GM12878 (cell line): ENCODE results near the gene PLPP7. TPM values are rescaled to one million over a fixed set of nuclear protein-coding genes. Genes with fewer than 3 reads are reported as not detected.

Experiments
- ATAC-seq: fragments of 200-7000 bp; cut with Tn5 transposase; 3 replicates; pipeline ENCODE4 v1.9.1; 2020; ENCODE audit warnings: mild to moderate bottlenecking, moderate library complexity
- BruUV-seq: library from RNA; stranded (reverse); fragments of 400-500 nt; replicated peaks from 2 replicates; lab custom pipeline; 2021; lab: Mats Ljungman, UMichigan
- CTCF ChIA-PET: fragments of 300-600 bp; sonication (Branson Sonifier 250); formaldehyde crosslinking; extraction: SDS; loops from one replicate; lab custom pipeline; 2021; ENCODE audit warnings: inconsistent platforms; lab: Yijun Ruan, JAX
- POLR2A ChIA-PET: fragments of 350-600 bp; formaldehyde crosslinking; extraction: SDS; loops from one replicate; lab custom pipeline; 2021; ENCODE audit warnings: inconsistent platforms; lab: Charles Lee
- RAD21 ChIA-PET: fragments of 300-600 bp; sonication (Branson Sonifier 250); formaldehyde crosslinking; loops from one replicate; lab custom pipeline; 2023; ENCODE audit warnings: antibody characterized with exemption; ENCODE audit not compliant: unreplicated experiment; lab: Charles Lee
- SMC1A ChIA-PET: fragments of 300-600 bp; sonication (Branson Sonifier 250); formaldehyde crosslinking; loops from one replicate; lab custom pipeline; 2023; ENCODE audit not compliant: unreplicated experiment, uncharacterized antibody; lab: Charles Lee
- DNase-seq: peaks from one replicate; pipeline ENCODE4 v3.0.0-alpha.2; 2011; ENCODE audit warnings: low read depth, low spot score
- FAIRE-seq: peaks from 3 replicates; lab custom pipeline; 2011; peaks lifted over from hg19 to GRCh38; lab: Jason Lieb, UNC
- H2AFZ ChIP-seq: 2 replicates; pipeline ENCODE4 v1.6.0; 2011; ENCODE audit warnings: low read depth, low read length, control low read depth; ENCODE audit not compliant: control insufficient read depth
- H3K27ac ChIP-seq: 2 replicates; pipeline ENCODE4 v1.5.1; 2011; ENCODE audit warnings: control low read depth; ENCODE audit not compliant: control insufficient read depth, insufficient read depth
- H3K27me3 ChIP-seq, 2 experiments: replicated peaks in 1 of 2; 2 replicates each; pipeline versions ENCODE4 v1.6.0 to v1.6.1; 2011; ENCODE audit warnings: low read length in 1 of 2; ENCODE audit not compliant: control insufficient read depth in 2 of 2, insufficient read depth in 2 of 2
- H3K36me3 ChIP-seq, 2 experiments: 2 replicates each; pipeline ENCODE4 v1.5.1; 2011; ENCODE audit warnings: low read length in 1 of 2; ENCODE audit not compliant: control insufficient read depth in 2 of 2, insufficient read depth in 2 of 2
- H3K4me1 ChIP-seq: 2 replicates; pipeline ENCODE4 v1.6.1; 2011; ENCODE audit warnings: mild to moderate bottlenecking, low read length, moderate library complexity, mixed read lengths; ENCODE audit not compliant: control insufficient read depth, insufficient read depth
- H3K4me2 ChIP-seq: 2 replicates; pipeline ENCODE4 v1.6.0; 2011; ENCODE audit warnings: control low read depth; ENCODE audit not compliant: control insufficient read depth, insufficient read depth
- H3K4me3 ChIP-seq: fragments of 200-600 bp; sonication (generic); 2 replicates; pipeline ENCODE4 v1.5.1; 2016
- H3K79me2 ChIP-seq: 2 replicates; pipeline ENCODE4 v1.6.0; 2011; ENCODE audit warnings: low read length; ENCODE audit not compliant: control insufficient read depth, insufficient read depth
- H3K9ac ChIP-seq: 2 replicates; pipeline ENCODE4 v1.8.0; 2011; ENCODE audit warnings: low read length, control low read depth, mixed read lengths; ENCODE audit not compliant: control insufficient read depth, insufficient read depth
- H3K9me3 ChIP-seq: replicated peaks from 3 replicates; pipeline ENCODE4 v1.5.1; 2011; ENCODE audit warnings: mild to moderate bottlenecking, low read length; ENCODE audit not compliant: control insufficient read depth, insufficient read depth
- H4K20me1 ChIP-seq: 2 replicates; pipeline ENCODE4 v1.6.0; 2011; ENCODE audit not compliant: control insufficient read depth, insufficient read depth
- ASH2L ChIP-seq: fragments of 300-600, 200-600 bp; sonication (generic); IDR thresholded peaks from 2 replicates; pipeline ENCODE4 v1.6.1; 2017; ENCODE audit warnings: low read depth, mild to moderate bottlenecking, borderline replicate concordance
- CBX3 ChIP-seq: fragments of 200-600 bp; sonication (generic); IDR thresholded peaks from 2 replicates; pipeline ENCODE4 v1.6.1; 2016; ENCODE audit warnings: low read depth, borderline replicate concordance
- CHD4 ChIP-seq: fragments of 200-600 bp; sonication (generic); IDR thresholded peaks from 2 replicates; pipeline ENCODE4 v1.6.1; 2016; ENCODE audit warnings: mild to moderate bottlenecking
- CREB1 ChIP-seq: IDR thresholded peaks from 2 replicates; pipeline ENCODE4 v1.6.1; 2012; ENCODE audit warnings: low read depth, mild to moderate bottlenecking, inconsistent platforms
- HDAC2 ChIP-seq: fragments of 200-600 bp; sonication (generic); IDR thresholded peaks from 2 replicates; pipeline ENCODE4 v1.6.1; 2017
- MYC ChIP-seq: IDR thresholded peaks from 2 replicates; pipeline ENCODE4 v1.6.1; 2011; ENCODE audit warnings: mild to moderate bottlenecking, low read length, moderate library complexity, inconsistent platforms; ENCODE audit not compliant: insufficient read depth, insufficient replicate concordance, insufficient read length, severe bottlenecking
- NR2F1 ChIP-seq: fragments of 450-650 bp; conservative IDR thresholded peaks from 2 replicates; pipeline ENCODE4 v1.6.1; 2017; ENCODE audit warnings: mild to moderate bottlenecking
- RAD51 ChIP-seq: fragments of 450-650 bp; IDR thresholded peaks from 2 replicates; pipeline ENCODE4 v1.6.1; 2016; ENCODE audit warnings: moderate library complexity, mild to moderate bottlenecking, inconsistent platforms
- WGBS: methylation state at CpG from one replicate; pipeline ENCODE4 v1.1.6; 2016; ENCODE audit warnings: low lambda C conversion rate; ENCODE audit not compliant: insufficient replicate concordance, insufficient coverage; ENCODE audit errors: missing lambda C conversion rate; 5-methylcytosine and 5-hydroxymethylcytosine counted together
- in situ Hi-C: fragments of 300-500 bp; cut with MboI; formaldehyde crosslinking; loops from 9 replicates; pipeline ENCODE4 v1.14.3; 2018; ENCODE audit warnings: mixed read lengths
- intact Hi-C: fragments of 100-400 bp; cut with micrococcal nuclease; formaldehyde crosslinking; loops from one replicate; pipeline ENCODE4 v1.14.2; 2022; ENCODE audit not compliant: unreplicated experiment
- polyA plus RNA-seq, 11 experiments: library from polyadenylated mRNA; depleted of rRNA in 4 of 11; unstranded in 6 of 11; stranded (reverse) in 5 of 11; fragments of >200 nt; fragmentation: Nextera tagmentation in 4 of 11; fragmentation: Illumina TruSeq in 1 of 11; extraction: Ambion mirVana in 4 of 11; extraction: Trizol in 1 of 11; gene quantifications; 1 replicate in 1 of 11; 2 replicates in 10 of 11; pipeline versions ENCODE4 v1.2.1 to v1.2.3, GENCODE V29; 2011 to 2016; ENCODE audit warnings: inconsistent platforms in 2 of 11, missing spikeins in 2 of 11, low read depth in 1 of 11
- total RNA-seq, 4 experiments: library from RNA; depleted of rRNA in 3 of 4; stranded (reverse); fragments of >200 nt in 3 of 4; fragmentation: Illumina TruSeq in 1 of 4; extraction: Trizol in 1 of 4; gene quantifications; 2 replicates each; pipeline versions ENCODE4 v1.2.1 to v1.2.3, GENCODE V29; 2013 to 2021
- TF ChIP-seq, protein P1 (sequence below): IDR thresholded peaks from 2 replicates; pipeline ENCODE4 v1.6.1; 2012; ENCODE audit warnings: improper control_type of control experiment, low read depth, low read length; ENCODE audit not compliant: insufficient replicate concordance
- TF ChIP-seq, protein P2 (sequence below), 3 experiments: IDR thresholded peaks in 2 of 3; conservative IDR thresholded peaks in 1 of 3; 2 replicates each; pipeline ENCODE4 v1.5.1; 2011; ENCODE audit warnings: low read depth in 3 of 3, low read length in 3 of 3, mild to moderate bottlenecking in 3 of 3, control low read depth in 2 of 3, moderate library complexity in 2 of 3, inconsistent platforms in 1 of 3, mixed read lengths in 1 of 3; ENCODE audit not compliant: control insufficient read depth in 2 of 3, insufficient read depth in 1 of 3; ENCODE audit errors: extremely low read depth in 1 of 3

Gene PLPP7
- total and polyA plus RNA-seq, 10 of the 15 experiments (the other 5 are each of a cell fraction or from before 2014, with no cell fraction given): 0.05 to 1.0 (median 0.40) TPM; not detected in 3

DNA sequence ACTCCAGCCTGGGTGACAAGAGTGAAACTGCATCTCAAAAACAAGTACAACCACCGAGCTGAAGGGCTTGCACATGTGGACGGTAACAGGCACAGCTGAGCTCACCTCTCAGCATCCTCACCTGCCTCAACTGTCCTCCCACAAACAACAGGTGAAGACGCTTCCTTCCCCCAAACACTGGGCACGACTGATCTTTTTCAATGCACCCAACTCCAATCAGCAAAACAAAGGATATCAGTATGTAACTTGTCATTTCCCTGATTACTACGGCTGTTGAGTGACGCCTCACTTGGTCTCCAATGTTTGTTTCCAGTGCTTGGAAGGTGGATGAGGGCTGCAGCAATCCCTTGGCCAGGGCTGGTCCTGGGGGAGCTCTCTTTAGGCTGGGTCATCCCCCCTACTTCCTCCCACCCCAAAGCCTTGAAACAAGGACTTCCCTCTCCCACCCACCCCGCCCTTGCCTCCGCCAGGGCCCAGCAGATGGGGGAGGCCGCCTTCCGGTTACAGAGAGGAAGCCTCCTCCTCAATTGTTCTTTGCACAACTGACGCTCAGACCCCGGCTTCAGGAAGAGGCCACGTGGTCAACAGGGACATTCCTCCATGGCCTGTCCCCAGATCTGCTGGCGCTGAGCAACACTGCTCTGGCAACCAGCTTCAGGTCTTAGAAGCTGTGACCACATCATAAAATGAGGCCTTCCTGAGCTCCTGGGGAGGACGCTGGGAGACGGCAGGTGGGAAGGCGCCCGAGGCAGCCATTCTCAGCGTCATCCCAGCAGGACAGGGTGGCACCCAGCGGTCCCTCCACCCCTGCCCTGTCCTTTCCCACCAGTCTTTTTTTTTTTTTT is 19.1 kb upstream of the PLPP7 start:
- Histone ChIP-seq H3K36me3 (peaks cover 0 to 4% of the 10 kb centered on the region in 2 experiments; a peak in 2 of 4 replicates), H3K4me3 (peak overlapping the region; percentile 99), H3K79me2 (peaks cover 93% of the 10 kb centered on the region), H3K4me1 (peaks cover 46% of the 10 kb centered on the region), H2AFZ (peak overlapping the region; percentile 35), H3K27me3 (no peaks in the 10 kb centered on the region), H3K27ac (peak overlapping the region; percentile 92), H4K20me1 (no peaks in the 10 kb centered on the region), H3K9me3 (no peaks in the 10 kb centered on the region), H3K9ac (peak overlapping the region; percentile 97), H3K4me2 (peak overlapping the region; percentile 90)
- ChIA-PET RAD21 (interaction anchor here (0.6 to 11.6 kb wide), 7 partner anchors 15 to 102 kb away, joined by 3 to 181 read pairs (median 7); no protein-coding TSS in a partner anchor), POLR2A (interaction anchor here (0.6 to 11.3 kb wide), 8 partner anchors 8 to 233 kb away, joined by 3 to 267 read pairs (median 4); no protein-coding TSS in a partner anchor), CTCF (interaction anchor here (0.6 to 9.8 kb wide), 4 partner anchors 16 to 457 kb away, joined by 3 to 151 read pairs (median 34); no protein-coding TSS in a partner anchor), SMC1A (interaction anchor here (0.7 to 7.9 kb wide), 5 partner anchors 16 to 92 kb away, joined by 3 to 154 read pairs (median 3); no protein-coding TSS in a partner anchor)
- FAIRE-seq (no peak), ATAC-seq (peak; percentile 31), DNase-seq (no peak)
- in situ Hi-C loops: loop anchor here (25.0 kb wide), 2 partner anchors 1433 to 1867 kb away; partner anchors contain the start of genes C9orf78 and USP20
- no TSS peak for BruUV-seq
- 8% methylated on average over 20 of the region's 20 CpGs for WGBS
- intact Hi-C loops: loop anchor here (5.0 kb wide), 2 partner anchors 122 to 143 kb away; partner anchors contain the start of genes NUP214 and PRRC2B
- TF ChIP-seq NR2F1: no peak
- TF ChIP-seq, protein P1, sequence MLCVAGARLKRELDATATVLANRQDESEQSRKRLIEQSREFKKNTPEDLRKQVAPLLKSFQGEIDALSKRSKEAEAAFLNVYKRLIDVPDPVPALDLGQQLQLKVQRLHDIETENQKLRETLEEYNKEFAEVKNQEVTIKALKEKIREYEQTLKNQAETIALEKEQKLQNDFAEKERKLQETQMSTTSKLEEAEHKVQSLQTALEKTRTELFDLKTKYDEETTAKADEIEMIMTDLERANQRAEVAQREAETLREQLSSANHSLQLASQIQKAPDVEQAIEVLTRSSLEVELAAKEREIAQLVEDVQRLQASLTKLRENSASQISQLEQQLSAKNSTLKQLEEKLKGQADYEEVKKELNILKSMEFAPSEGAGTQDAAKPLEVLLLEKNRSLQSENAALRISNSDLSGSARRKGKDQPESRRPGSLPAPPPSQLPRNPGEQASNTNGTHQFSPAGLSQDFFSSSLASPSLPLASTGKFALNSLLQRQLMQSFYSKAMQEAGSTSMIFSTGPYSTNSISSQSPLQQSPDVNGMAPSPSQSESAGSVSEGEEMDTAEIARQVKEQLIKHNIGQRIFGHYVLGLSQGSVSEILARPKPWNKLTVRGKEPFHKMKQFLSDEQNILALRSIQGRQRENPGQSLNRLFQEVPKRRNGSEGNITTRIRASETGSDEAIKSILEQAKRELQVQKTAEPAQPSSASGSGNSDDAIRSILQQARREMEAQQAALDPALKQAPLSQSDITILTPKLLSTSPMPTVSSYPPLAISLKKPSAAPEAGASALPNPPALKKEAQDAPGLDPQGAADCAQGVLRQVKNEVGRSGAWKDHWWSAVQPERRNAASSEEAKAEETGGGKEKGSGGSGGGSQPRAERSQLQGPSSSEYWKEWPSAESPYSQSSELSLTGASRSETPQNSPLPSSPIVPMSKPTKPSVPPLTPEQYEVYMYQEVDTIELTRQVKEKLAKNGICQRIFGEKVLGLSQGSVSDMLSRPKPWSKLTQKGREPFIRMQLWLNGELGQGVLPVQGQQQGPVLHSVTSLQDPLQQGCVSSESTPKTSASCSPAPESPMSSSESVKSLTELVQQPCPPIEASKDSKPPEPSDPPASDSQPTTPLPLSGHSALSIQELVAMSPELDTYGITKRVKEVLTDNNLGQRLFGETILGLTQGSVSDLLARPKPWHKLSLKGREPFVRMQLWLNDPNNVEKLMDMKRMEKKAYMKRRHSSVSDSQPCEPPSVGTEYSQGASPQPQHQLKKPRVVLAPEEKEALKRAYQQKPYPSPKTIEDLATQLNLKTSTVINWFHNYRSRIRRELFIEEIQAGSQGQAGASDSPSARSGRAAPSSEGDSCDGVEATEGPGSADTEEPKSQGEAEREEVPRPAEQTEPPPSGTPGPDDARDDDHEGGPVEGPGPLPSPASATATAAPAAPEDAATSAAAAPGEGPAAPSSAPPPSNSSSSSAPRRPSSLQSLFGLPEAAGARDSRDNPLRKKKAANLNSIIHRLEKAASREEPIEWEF: no peak
- TF ChIP-seq ASH2L: no peak
- TF ChIP-seq RAD51: peak; percentile 77
- TF ChIP-seq, protein P2, sequence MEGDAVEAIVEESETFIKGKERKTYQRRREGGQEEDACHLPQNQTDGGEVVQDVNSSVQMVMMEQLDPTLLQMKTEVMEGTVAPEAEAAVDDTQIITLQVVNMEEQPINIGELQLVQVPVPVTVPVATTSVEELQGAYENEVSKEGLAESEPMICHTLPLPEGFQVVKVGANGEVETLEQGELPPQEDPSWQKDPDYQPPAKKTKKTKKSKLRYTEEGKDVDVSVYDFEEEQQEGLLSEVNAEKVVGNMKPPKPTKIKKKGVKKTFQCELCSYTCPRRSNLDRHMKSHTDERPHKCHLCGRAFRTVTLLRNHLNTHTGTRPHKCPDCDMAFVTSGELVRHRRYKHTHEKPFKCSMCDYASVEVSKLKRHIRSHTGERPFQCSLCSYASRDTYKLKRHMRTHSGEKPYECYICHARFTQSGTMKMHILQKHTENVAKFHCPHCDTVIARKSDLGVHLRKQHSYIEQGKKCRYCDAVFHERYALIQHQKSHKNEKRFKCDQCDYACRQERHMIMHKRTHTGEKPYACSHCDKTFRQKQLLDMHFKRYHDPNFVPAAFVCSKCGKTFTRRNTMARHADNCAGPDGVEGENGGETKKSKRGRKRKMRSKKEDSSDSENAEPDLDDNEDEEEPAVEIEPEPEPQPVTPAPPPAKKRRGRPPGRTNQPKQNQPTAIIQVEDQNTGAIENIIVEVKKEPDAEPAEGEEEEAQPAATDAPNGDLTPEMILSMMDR (IDR thresholded peaks at IDR 0.05 in 2 of 3, conservative IDR thresholded peaks at IDR 0.05 in 1 of 3; ENCODE audit: control insufficient read depth in 2 of 3, extremely low read depth in 1 of 3, insufficient read depth in 1 of 3, low read depth in 3 of 3, low read length in 3 of 3): no peak
- no peak for TF ChIP-seq CREB1
- no peak for TF ChIP-seq MYC
- no peak for TF ChIP-seq CBX3
- no peak for TF ChIP-seq CHD4
- TF ChIP-seq HDAC2: no peak
